ENCODE data around the gene CXCR5. TPM values are rescaled to one million over a fixed set of nuclear protein-coding genes. Genes with fewer than 3 reads are reported as not detected.

The CXCR5 gene
- total RNA-seq, 1 donor from 2014 or later = not detected

DNA sequence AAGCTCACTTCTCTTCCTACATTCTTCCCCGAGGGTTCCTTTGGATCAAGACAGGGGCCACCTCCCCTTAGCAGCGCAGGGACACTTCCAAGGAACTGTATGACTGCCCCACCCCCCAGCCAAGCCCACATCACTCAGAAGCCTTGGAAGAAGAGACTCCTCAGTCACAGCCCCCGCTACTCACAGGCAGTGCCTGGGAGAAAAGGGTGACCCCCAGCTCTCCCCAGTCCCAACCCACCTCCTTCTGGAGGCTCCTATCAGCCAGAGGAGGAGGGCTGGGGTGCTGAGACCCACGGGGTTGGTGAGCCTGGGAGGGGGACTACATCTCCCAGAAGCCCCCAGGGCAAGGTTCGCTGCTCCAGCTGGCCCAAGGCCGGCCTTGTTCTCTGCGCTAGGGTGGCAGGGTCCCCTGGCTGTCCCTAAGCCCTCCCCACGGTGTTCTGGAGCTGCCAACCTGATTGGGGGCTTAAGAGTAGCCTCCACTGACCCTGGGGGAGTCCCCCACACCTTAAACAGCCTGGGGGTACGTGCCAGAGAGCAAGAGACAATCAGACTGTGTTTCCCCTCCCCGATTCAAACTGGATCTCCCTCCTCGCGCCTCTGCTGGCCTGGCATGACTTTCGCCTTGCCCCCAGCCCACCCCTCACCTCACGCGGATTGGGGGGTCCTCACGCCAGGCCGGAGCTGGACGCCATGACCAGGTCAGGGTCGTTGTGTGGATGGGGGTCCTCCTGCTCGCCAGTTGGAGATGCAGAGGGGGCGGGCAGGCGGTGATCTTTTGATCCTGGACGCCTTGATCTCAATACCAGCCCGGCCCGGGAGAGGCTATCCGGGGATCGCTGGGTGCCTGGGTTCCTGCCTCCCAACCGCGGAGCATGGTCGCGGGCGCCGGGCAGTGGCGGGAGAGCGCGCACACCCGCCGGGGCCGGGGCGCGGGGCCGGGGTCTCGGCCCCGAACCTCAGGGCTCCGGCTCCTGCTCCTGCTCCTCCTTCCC, 41.2 kb downstream of the CXCR5 start:
- DNase-seq (ENCODE audit: low read depth) = peak; percentile 62

DNA sequence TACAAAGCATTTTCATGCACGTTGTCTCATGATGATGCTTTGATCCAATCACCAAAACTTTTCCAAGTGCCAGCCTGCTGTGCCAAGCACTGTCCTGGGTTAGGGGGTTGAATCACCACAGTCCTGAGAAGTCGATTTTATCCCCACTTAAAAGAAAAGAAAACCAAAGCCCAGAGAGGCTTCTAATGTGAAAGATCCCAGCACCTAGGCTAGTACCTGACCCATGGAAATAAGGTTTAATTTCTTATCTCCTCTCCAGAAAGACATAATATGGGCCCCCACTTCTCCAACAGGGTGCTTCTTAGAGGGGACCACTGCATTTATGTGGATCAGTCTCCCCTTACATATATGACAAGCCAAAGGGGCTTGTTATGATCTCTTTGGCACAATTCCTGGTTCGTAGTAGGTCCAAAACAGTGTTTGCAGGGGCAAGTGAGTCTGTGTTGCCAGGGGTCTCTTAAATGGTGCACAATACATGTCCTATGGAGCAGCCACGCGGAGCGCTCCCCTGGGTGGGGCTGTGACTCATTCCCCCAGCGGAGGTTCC, 43.9 kb downstream of the CXCR5 start:
- DNase-seq (ENCODE audit: low read depth) = no peak

GRCh38 chr11:118928101-118928869, 44.6 kb downstream of the CXCR5 start:
- peak; percentile 95 for DNase-seq (ENCODE audit: low read depth)

DNA sequence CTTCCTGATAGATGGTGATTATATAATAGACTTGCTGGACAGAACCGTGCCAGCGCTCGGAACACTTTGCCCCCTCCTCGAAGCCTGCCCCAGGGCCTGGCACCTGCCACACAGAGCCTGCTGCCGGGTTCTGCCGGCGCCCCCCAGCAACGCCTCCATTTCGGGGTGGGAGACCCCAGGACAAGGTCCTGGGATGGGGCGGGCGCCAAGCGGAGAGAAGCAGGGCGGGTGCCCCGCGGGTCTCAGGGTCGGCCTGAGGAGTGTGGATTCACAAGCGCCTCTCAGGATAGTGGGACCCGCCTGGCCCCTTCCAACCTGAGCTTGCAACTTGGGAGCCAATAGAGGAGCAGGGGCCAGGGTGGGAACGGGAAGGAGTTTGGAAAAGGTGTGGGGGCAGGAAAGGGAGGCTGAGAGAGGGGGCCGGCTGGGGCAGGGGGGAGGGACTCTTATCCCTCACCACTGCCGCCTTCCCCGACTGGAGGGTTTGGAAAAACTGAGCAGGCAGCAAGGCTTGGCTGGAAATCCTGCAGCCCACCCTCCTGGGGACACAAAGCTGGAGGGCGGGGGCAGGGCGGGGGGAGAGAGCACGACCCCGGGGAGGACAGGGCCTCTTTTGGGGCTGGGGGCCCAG, 45.3 kb downstream of the CXCR5 start:
- no peak for DNase-seq (ENCODE audit: low read depth)

DNA sequence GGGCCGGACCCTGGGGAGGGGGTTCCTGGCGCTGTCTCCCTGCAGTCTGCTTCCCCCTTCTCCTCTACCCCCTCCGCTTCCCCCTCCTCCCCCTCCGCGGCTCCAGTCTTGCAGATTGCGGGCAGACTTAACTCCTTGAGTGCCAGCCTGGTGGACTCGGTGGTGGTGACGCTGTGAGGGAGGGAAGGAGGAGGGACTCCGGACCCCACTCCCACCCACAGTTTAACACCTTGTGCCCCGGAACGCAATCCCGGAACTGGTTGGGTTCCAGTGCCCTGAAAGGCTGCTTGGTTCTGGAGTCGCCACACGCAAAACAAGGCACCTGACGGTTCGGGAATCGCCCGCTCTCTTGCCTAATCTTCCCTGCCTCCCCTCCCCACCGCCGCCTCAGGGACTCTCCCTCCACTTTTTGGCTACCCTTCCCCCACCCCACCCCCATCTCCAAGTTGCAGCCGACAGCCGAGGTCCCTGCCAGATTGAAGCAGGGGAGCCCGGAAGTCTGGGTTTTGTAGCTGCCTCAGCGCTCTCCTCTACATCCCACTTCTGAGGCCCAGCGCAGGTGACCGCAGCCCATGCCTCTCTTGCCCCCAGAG, 45.9 kb downstream of the CXCR5 start:
- DNase-seq (ENCODE audit: low read depth) = peak; percentile 74

GRCh38 chr11:118930094-118930712, 46.5 kb downstream of the CXCR5 start:
- DNase-seq (ENCODE audit: low read depth) = peak; percentile 78

GRCh38 chr11:118931571-118931970, 47.9 kb downstream of the CXCR5 start:
- DNase-seq (ENCODE audit: low read depth) = no peak

DNA sequence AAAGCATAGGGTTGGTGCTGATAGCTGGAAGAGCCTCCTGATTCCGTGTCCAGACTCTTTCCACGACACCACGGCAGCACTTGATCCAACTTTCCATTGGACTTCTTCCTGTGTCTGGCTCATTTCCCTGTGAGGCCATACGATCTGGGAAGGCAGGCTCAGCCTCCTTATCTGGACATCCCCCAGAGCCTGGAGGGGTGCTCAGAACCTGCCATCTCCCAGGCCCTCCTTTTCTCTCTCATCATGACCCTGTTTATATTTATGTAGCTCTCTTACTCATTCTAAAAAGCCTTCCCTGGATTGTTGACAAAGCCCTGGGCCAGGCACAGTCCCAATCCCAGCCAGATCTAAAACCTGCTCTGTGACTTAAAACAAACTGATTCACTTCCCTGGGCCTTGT, 49.8 kb downstream of the CXCR5 start:
- no peak for DNase-seq (ENCODE audit: low read depth)

GRCh38 chr11:118935376-118935775, 51.7 kb downstream of the CXCR5 start:
- no peak for DNase-seq (ENCODE audit: low read depth)

GRCh38 chr11:118938491-118939403, 55.1 kb downstream of the CXCR5 start:
- DNase-seq (ENCODE audit: low read depth) = peak; percentile 88

GRCh38 chr11:118939404-118939915, 55.8 kb downstream of the CXCR5 start:
- no peak for DNase-seq (ENCODE audit: low read depth)

- DNase-seq (ENCODE audit: low read depth) = no peak
Observed at GRCh38 chr11:118939953-118940598, 56.4 kb downstream of the CXCR5 start.

DNA sequence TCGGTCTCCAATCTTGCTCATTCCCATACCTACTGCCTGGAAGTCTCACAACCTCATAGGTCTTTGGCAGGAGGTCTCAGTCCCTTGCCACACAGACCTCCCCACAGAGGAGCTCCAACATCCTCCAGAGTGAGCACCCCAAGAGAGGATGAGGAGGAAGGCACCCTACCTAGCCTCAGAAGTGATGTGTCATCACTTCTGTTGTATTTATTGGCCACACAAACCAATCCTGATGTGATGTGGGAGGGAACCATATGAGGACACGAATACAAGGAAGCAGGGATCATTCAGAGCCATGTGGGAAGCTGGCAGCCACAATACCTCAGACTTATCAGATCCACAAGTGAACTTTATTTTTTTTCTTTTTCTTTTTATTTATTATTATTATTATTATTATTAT, 63.4 kb downstream of the CXCR5 start:
- DNase-seq (ENCODE audit: low read depth) = no peak

Small RNA genes lying within 50 kb of the gene (microRNA-seq; reads per million reads assigned to microRNA genes)
- not detected for gene MIR4492

Other genes with a start within 250 kb of the CXCR5 start
- gene TREH, start 204.2 kb upstream of the CXCR5 start, total RNA-seq = not detected in 2 replicates
- 99.1 and 119 TPM in 2 replicates for gene DDX6, start 92.7 kb upstream of the CXCR5 start, total RNA-seq
- 15.2 and 22.1 TPM in 2 replicates for gene BCL9L, start 42.0 kb downstream of the CXCR5 start, total RNA-seq
- gene UPK2, start 72.4 kb downstream of the CXCR5 start, total RNA-seq = not detected in 2 replicates
- gene FOXR1, start 87.9 kb downstream of the CXCR5 start, total RNA-seq = not detected in 2 replicates
- 14.6 and 15.7 TPM in 2 replicates for gene CENATAC, start 114.2 kb downstream of the CXCR5 start, total RNA-seq
- gene RPS25, start 134.5 kb downstream of the CXCR5 start, total RNA-seq = 960 and 1,378 TPM in 2 replicates
- gene TRAPPC4, start 134.9 kb downstream of the CXCR5 start, total RNA-seq = 42.4 and 53.9 TPM in 2 replicates
- gene SLC37A4, start 147.0 kb downstream of the CXCR5 start, total RNA-seq = 19.0 and 19.3 TPM in 2 replicates
- gene HYOU1, start 173.3 kb downstream of the CXCR5 start, total RNA-seq = 104 and 157 TPM in 2 replicates
- 21.2 and 22.0 TPM in 2 replicates for gene VPS11, start 183.9 kb downstream of the CXCR5 start, total RNA-seq
- 4.1 and 10.3 TPM in 2 replicates for gene HMBS, start 201.0 kb downstream of the CXCR5 start, total RNA-seq
- 24.5 and 25.5 TPM in 2 replicates for gene DPAGT1, start 218.0 kb downstream of the CXCR5 start, total RNA-seq
- 19.3 and 19.7 TPM in 2 replicates for gene C2CD2L, start 223.5 kb downstream of the CXCR5 start, total RNA-seq
- 12.9 and 16.7 TPM in 2 replicates for gene HINFP, start 237.7 kb downstream of the CXCR5 start, total RNA-seq

Data from myocyte (in vitro differentiated cells).